Stomach smooth muscle (tissue), 2 donors: ENCODE results near the gene RUBCN.
A peak's percentile ranks its signal among the peaks of the same experiment; 100 is the strongest.

ENCODE experiments used
- H3K27ac ChIP-seq: one replicate; pipeline ENCODE4 v1.7.0; 2013; ENCODE audit warnings: mild to moderate bottlenecking, low read length, inconsistent platforms
- H3K27me3 ChIP-seq, 2 donors: one replicate each; pipeline ENCODE4 v1.7.0; 2013; ENCODE audit warnings: low read length in 2 of 2; ENCODE audit not compliant: insufficient read depth in 2 of 2, control insufficient read depth in 1 of 2
- H3K36me3 ChIP-seq, 2 donors: one replicate each; pipeline ENCODE4 v1.7.0; 2013; ENCODE audit warnings: low read length in 2 of 2; ENCODE audit not compliant: control insufficient read depth in 2 of 2, insufficient read depth in 2 of 2
- H3K4me1 ChIP-seq: one replicate; pipeline ENCODE4 v1.7.0; 2013; ENCODE audit warnings: low read length; ENCODE audit not compliant: control insufficient read depth, insufficient read depth
- H3K4me3 ChIP-seq, 2 donors: one replicate each; pipeline ENCODE4 v1.7.0; 2013; ENCODE audit warnings: low read length in 2 of 2
- H3K9ac ChIP-seq, 2 donors: one replicate each; pipeline ENCODE4 v1.7.0; 2013; ENCODE audit warnings: low read length in 2 of 2, mild to moderate bottlenecking in 1 of 2
- H3K9me3 ChIP-seq, 2 donors: one replicate each; pipeline ENCODE4 v1.7.0; 2013; ENCODE audit warnings: low read length in 2 of 2; ENCODE audit not compliant: control insufficient read depth in 2 of 2
- donor health status: healthy.
- donor health status: Pancreatic carcinoma.

RUBCN gene

GRCh38 chr3:197736491-197737318, at the start of gene RUBCN:
RUBCN (minus strand) TSS chr3:197736904; CDS start chr3:197736719, 185 bp downstream.
- Histone ChIP-seq H3K36me3 (peaks cover 0 to 2% of the 10 kb centered on the region in 2 donors), H3K27me3 (no peaks in the 10 kb centered on the region), H3K27ac (peak within 1 kb of the TSS; percentile 83), H3K4me3 (peak within 1 kb of the TSS; percentile 86 to 87), H3K4me1 (peaks cover 15% of the 10 kb centered on the region), H3K9me3 (no peaks in the 10 kb centered on the region), H3K9ac (peak within 1 kb of the TSS; percentile 73 to 84)

- Histone ChIP-seq H3K4me1 (no peaks in the 10 kb centered on the region), H3K4me3 (no peak overlapping the region), H3K36me3 (peaks cover 21 to 27% of the 10 kb centered on the region in 2 donors)
Observed at GRCh38 chr3:197784019-197784585, 47.4 kb upstream of the RUBCN start.

GRCh38 chr3:197782230-197782629, 45.5 kb upstream of the RUBCN start:
- Histone ChIP-seq H3K4me3 (no peak overlapping the region), H3K27me3 (no peaks in the 10 kb centered on the region), H3K9me3 (no peaks in the 10 kb centered on the region), H3K4me1 (no peaks in the 10 kb centered on the region), H3K9ac (no peak overlapping the region), H3K27ac (no peak overlapping the region), H3K36me3 (peaks cover 35 to 45% of the 10 kb centered on the region in 2 donors)

More at GRCh38 chr3:197784019-197784585, 47.4 kb upstream of the RUBCN start:
- no peaks in the 10 kb centered on the region for H3K27me3 ChIP-seq
- H3K9ac ChIP-seq = no peak overlapping the region
- no peak overlapping the region for H3K27ac ChIP-seq
- no peaks in the 10 kb centered on the region for H3K9me3 ChIP-seq

GRCh38 chr3:197775317-197775716, 38.6 kb upstream of the RUBCN start:
- Histone ChIP-seq H3K4me1 (no peaks in the 10 kb centered on the region), H3K9me3 (no peaks in the 10 kb centered on the region), H3K4me3 (no peak overlapping the region), H3K36me3 (peaks cover 54 to 62% of the 10 kb centered on the region in 2 donors), H3K27me3 (no peaks in the 10 kb centered on the region), H3K9ac (no peak overlapping the region), H3K27ac (no peak overlapping the region)

- Histone ChIP-seq H3K36me3 (peaks cover 18 to 20% of the 10 kb centered on the region in 2 donors), H3K4me1 (no peaks in the 10 kb centered on the region), H3K9ac (no peak overlapping the region), H3K9me3 (no peaks in the 10 kb centered on the region), H3K4me3 (no peak overlapping the region), H3K27me3 (no peaks in the 10 kb centered on the region), H3K27ac (no peak overlapping the region)
Observed at GRCh38 chr3:197761784-197762183, 25.1 kb upstream of the RUBCN start.

- peaks cover 10 to 11% of the 10 kb centered on the region in 2 donors for H3K36me3 ChIP-seq
- no peaks in the 10 kb centered on the region for H3K27me3 ChIP-seq
- H3K4me3 ChIP-seq = no peak overlapping the region
- no peaks in the 10 kb centered on the region for H3K4me1 ChIP-seq
- H3K9me3 ChIP-seq = no peaks in the 10 kb centered on the region
- H3K9ac ChIP-seq = no peak overlapping the region
- no peak overlapping the region for H3K27ac ChIP-seq
Observed at GRCh38 chr3:197758512-197758911, 21.8 kb upstream of the RUBCN start.

GRCh38 chr3:197756704-197757103, 20.0 kb upstream of the RUBCN start:
- no peak overlapping the region for H3K4me3 ChIP-seq
- H3K9me3 ChIP-seq = no peaks in the 10 kb centered on the region
- peaks cover 6% of the 10 kb centered on the region for H3K4me1 ChIP-seq
- no peak overlapping the region for H3K27ac ChIP-seq
- H3K36me3 ChIP-seq = peaks cover 4 to 6% of the 10 kb centered on the region in 2 donors
- no peaks in the 10 kb centered on the region for H3K27me3 ChIP-seq
- H3K9ac ChIP-seq = no peak overlapping the region

- H3K4me3 ChIP-seq = no peak overlapping the region
- no peak overlapping the region for H3K9ac ChIP-seq
- no peak overlapping the region for H3K27ac ChIP-seq
- H3K9me3 ChIP-seq = no peaks in the 10 kb centered on the region
- H3K4me1 ChIP-seq = peaks cover 12% of the 10 kb centered on the region
- no peaks in the 10 kb centered on the region for H3K27me3 ChIP-seq
- no peaks in the 10 kb centered on the region for H3K36me3 ChIP-seq
Observed at GRCh38 chr3:197753263-197753662, 16.6 kb upstream of the RUBCN start.

- H3K4me3 ChIP-seq = peak overlapping the region in 1 of 2 donors; percentile 13
- H3K9ac ChIP-seq = no peak overlapping the region
Observed at GRCh38 chr3:197752107-197752506, 15.4 kb upstream of the RUBCN start.

GRCh38 chr3:197750858-197751737, 14.4 kb upstream of the RUBCN start:
- peak overlapping the region; percentile 61 to 92 for H3K9ac ChIP-seq
- H3K4me3 ChIP-seq = peak overlapping the region; percentile 59 to 89
- H3K9me3 ChIP-seq = no peaks in the 10 kb centered on the region
- H3K27ac ChIP-seq = peak overlapping the region; percentile 89
- peaks cover 18% of the 10 kb centered on the region for H3K4me1 ChIP-seq
- H3K36me3 ChIP-seq = no peaks in the 10 kb centered on the region
- no peaks in the 10 kb centered on the region for H3K27me3 ChIP-seq

More at GRCh38 chr3:197752107-197752506, 15.4 kb upstream of the RUBCN start:
- H3K9me3 ChIP-seq = no peaks in the 10 kb centered on the region
- no peaks in the 10 kb centered on the region for H3K27me3 ChIP-seq
- H3K36me3 ChIP-seq = no peaks in the 10 kb centered on the region
- no peak overlapping the region for H3K27ac ChIP-seq
- H3K4me1 ChIP-seq = peaks cover 14% of the 10 kb centered on the region
